HFF-Myc (cell line): ENCODE measurements around the gene DLK1.

ENCODE experiments used
- DNase-seq: peaks from one replicate; pipeline ENCODE4 v3.0.0-alpha.2; 2011; ENCODE audit warnings: low read depth; ENCODE audit errors: extremely low read depth
- H3K4me3 ChIP-seq: replicated peaks from 2 replicates; pipeline ENCODE4 v1.5.1; 2011; ENCODE audit warnings: low read depth, mild to moderate bottlenecking, control low read depth, low read length
- CTCF ChIP-seq: IDR thresholded peaks from 2 replicates; pipeline ENCODE4 v1.5.1; 2012; ENCODE audit warnings: mild to moderate bottlenecking, low read depth, low read length, control low read depth; ENCODE audit errors: missing control alignments

The DLK1 gene

GRCh38 chr14:100750762-100751699 is 24.3 kb downstream of the DLK1 start:
- TF ChIP-seq CTCF = no peak
- no peak for DNase-seq
- H3K4me3 ChIP-seq = no peak overlapping the region

GRCh38 chr14:100754020-100754419 is 27.3 kb downstream of the DLK1 start:
- TF ChIP-seq CTCF = no peak
- DNase-seq = no peak
- no peak overlapping the region for H3K4me3 ChIP-seq

GRCh38 chr14:100755649-100756048 is 29.0 kb downstream of the DLK1 start:
- H3K4me3 ChIP-seq = no peak overlapping the region
- no peak for DNase-seq
- no peak for TF ChIP-seq CTCF

- H3K4me3 ChIP-seq = no peak overlapping the region
- TF ChIP-seq CTCF = no peak
- DNase-seq = peak; percentile 36
Measured at GRCh38 chr14:100761481-100761880, 34.8 kb downstream of the DLK1 start.

- no peak overlapping the region for H3K4me3 ChIP-seq
- no peak for TF ChIP-seq CTCF
- no peak for DNase-seq
Measured at GRCh38 chr14:100762089-100762515, 35.4 kb downstream of the DLK1 start.

GRCh38 chr14:100762901-100763300 is 36.2 kb downstream of the DLK1 start:
- no peak for TF ChIP-seq CTCF
- no peak overlapping the region for H3K4me3 ChIP-seq
- DNase-seq = no peak
